Suppressor macrophage treated with lipopolysaccharide for 1 hour (primary cell): ENCODE data around the gene KMT5B.

ENCODE experiments used
- DNase-seq, 3 donors: peaks; one replicate each; pipeline ENCODE4 v3.0.0-alpha.2; 2020 to 2022

KMT5B gene

GRCh38 chr11:68116974-68117373 lies 96.1 kb downstream of the KMT5B start:
- DNase-seq: no peak

- no peak for DNase-seq
Measured at GRCh38 chr11:68116126-68116525, 97.0 kb downstream of the KMT5B start.

- DNase-seq: peak; percentile 60 to 71 (median 67)
Measured at GRCh38 chr11:68115285-68115684, 97.8 kb downstream of the KMT5B start.

DNA sequence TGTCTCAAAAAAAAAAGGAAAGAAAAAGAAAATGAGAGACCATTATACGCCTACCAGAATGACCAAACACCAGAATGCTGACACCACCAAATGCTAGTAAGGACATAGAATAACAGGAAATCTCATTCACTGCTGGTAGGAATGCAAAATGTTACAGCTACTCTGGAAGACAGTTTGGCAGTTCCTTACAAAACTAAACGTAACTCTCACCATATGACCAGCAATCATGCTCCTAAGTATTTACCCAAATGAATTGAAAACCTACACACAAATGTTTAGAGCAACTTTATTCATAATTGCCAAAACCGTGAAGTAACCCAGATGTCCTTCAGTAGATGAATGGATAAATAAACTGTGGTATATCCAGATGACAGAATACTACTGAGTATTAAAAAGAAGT lies 99.1 kb downstream of the KMT5B start:
- DNase-seq: peak; percentile 37 to 65 (median 48)

DNA sequence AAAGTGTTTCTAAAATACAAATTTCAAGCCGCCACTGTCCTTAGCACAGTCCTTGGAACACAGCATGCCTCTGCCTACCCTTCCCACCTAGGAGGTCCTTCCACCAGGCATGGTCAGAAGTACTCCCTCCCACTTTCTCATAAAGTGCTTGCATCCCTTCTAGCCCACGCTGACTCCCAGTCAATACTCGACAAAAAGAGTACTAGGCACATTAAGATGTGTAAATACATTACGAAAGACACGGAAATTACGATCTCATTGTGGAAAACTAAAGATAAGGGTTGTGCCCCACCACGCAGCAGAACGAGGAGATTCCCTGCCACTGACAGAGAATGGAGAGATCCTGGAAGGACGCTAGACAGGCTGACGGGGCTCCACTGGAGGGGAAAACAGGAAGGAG lies 105.4 kb downstream of the KMT5B start:
- DNase-seq: no peak

- no peak for DNase-seq
Measured at GRCh38 chr11:68106165-68106940, 106.7 kb downstream of the KMT5B start.
